ENCODE measurements around the gene CTNNA2.

Gene CTNNA2

DNA sequence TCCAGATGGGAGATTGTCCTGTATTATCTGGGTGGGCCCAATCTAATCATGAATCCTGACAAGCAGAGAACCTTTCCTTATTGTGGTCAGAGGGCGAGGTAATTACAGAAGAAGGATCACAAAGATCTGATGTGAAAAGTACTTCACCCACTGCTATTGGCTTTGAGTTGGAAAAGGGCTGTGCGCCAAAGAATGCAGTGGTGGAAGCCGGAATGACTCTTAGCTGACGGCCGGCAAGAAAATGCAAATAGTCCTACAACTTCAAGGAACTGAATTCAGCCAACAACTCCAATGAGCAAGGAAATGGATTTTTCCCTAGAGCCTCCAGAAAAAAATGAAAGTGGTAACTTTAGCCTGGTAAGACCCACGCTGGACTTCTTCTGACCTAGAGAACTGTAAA is 67.3 kb downstream of the CTNNA2 start:
- TF ChIP-seq GATA3 (IDR thresholded peaks at IDR 0.05; ENCODE audit: low read depth, low read length) (no peak), GATA2 (IDR thresholded peaks at IDR 0.05; ENCODE audit: low read depth, low read length) (no peak)

DNA sequence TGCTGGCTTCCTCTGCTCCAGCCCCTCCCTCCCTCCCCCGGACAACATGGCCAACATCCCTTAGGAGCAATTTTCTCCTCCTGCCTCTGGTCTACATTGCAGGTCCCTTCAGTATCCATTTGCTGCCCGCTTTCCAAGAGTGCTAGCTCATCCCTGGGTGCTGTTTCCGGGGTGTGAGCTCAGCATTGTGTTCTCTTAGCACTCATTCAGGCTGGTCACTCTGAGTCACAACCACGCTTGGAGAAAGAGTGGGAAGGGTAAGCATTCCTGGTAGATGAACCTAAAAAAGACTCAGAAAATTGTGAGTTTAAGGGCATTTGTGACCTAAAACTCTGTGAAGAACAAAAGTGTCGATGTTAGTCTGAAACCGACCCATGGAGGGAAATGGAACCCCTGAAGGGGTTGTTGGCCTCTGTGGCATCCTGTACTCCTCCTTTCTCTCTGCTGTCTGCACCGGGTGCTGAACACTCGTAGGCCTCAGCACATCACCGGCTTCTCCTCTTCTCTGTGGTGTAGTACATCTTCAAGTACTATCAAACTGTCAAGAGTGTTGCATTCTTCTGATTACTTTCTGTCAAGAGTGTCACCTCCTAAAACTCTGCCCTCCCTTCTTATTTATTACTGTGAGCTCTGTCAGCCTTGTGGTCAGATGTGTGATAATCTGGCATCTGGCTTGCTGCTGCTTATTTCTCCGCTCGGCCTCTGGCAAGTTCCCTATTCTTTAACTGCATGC is 73.0 kb downstream of the CTNNA2 start:
- no peak for TF ChIP-seq GATA2 (IDR thresholded peaks at IDR 0.05; ENCODE audit: low read depth, low read length)
- TF ChIP-seq GATA3 (IDR thresholded peaks at IDR 0.05; ENCODE audit: low read depth, low read length): no peak

DNA sequence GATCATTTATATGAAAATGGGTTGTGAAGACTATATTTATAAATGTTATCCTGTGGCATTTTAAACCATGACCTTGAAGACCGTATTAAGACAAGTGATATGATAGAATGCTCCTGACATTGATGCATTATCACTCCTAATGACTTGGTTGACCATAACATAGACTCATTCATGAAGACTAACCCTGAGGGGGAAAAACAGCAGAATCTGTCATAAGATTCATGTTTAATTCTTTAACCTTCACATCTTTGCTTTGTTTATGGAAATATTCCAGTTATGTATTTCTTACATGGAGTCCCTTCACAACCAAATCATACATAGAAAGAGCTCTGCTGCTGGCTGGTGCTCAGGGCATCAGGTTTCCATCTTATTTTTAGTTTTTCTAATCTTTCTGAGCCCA is 78.4 kb downstream of the CTNNA2 start:
- no peak for TF ChIP-seq GATA2 (IDR thresholded peaks at IDR 0.05; ENCODE audit: low read depth, low read length)
- TF ChIP-seq GATA3 (IDR thresholded peaks at IDR 0.05; ENCODE audit: low read depth, low read length): no peak

DNA sequence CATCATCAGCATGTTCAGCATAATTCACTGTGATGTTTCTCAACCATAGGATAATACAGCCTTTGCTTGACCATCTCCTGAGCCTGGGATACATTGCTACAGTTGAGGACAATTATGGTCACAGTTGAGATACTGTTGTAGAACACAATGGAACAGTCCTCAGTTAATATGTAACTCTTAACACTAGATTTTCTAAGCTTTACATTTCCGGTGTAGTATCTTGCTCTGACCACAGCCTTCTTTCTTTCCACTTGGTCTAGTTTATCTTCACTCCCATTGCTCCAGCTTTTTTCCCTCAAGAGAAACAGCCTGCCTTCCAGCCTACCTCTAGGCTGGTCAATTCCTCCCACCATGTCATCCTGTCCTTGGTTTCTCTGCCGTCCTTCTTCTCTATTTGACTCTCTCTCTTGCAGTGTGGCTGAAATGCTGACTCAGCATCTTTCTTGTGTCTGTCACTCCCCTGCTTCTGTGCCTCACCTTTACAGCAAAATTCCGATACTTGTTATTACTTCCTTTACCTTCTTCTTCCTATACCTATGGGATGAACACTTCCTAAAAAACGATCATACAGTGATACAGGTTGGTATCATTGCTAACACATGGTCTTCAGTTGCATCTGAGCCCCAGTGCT is 80.5 kb downstream of the CTNNA2 start:
- TF ChIP-seq GATA2 (IDR thresholded peaks at IDR 0.05; ENCODE audit: low read depth, low read length) (no peak), GATA3 (IDR thresholded peaks at IDR 0.05; ENCODE audit: low read depth, low read length) (no peak)

DNA sequence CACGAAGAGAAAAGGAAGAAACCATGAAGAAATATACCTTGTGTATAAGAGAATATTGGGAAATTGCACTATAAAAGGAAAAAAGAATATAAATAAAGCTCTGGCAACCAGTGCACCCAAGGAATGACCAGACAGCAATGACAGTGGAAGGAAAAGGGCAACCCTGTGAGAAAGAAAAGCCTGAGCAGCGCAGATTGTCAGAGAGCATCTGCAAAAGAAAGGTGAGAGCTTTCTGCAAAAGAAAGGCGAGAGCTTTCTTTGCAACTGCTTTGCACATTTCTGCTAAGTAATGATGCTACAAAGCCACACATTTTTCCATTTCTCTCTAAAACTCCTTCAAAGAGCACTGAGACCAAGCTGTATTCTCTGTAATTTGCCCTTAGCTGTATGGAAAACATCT is 83.6 kb downstream of the CTNNA2 start:
- TF ChIP-seq GATA3 (IDR thresholded peaks at IDR 0.05; ENCODE audit: low read depth, low read length) (no peak), GATA2 (IDR thresholded peaks at IDR 0.05; ENCODE audit: low read depth, low read length) (no peak)

DNA sequence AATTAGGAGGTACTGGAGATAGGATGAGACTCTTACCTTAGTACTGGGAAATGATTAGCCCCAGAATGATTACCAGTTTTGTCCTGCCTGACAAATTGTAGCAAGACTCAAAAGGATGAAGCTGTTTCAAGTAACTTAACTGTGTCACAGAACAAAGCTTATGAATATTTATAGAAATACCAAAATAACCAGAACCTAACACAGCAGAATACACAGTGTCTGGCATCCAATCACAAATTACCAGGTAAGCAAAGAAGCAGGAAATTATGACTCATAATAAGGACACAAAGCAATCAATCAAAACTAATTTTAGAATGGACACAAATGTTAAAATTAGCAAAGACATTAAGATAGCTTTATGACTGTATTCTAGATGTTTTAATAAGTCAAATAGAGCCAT is 91.9 kb downstream of the CTNNA2 start:
- TF ChIP-seq GATA3 (IDR thresholded peaks at IDR 0.05; ENCODE audit: low read depth, low read length): no peak
- no peak for TF ChIP-seq GATA2 (IDR thresholded peaks at IDR 0.05; ENCODE audit: low read depth, low read length)

DNA sequence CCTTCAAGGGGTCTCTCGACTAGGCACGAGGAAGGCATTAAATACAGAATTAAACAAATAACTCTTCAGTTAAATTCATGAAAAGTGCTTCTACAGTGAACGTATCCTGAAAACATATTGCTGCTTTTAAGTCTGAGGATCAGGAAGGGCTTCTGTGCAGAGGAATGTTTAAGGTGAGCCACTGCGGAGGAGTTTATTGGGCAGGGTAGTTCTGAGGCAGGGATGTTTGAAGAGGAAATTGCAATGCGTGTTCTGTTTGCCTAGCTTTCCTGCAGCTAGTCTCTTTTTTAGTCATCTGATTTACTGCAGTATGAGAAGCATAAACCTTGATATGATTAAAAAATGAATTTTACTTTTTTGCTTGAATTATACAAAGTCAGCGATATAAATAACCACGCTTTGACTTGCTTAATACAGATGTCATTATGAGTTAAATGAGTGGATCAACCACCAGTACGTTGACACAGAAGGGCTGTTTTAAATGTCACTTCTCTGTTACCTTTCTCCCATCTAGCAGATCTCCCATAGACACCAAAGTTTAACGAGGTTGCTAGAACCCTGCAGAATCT is 98.7 kb downstream of the CTNNA2 start:
- TF ChIP-seq GATA2 (IDR thresholded peaks at IDR 0.05; ENCODE audit: low read depth, low read length) (no peak), GATA3 (IDR thresholded peaks at IDR 0.05; ENCODE audit: low read depth, low read length) (no peak)

DNA sequence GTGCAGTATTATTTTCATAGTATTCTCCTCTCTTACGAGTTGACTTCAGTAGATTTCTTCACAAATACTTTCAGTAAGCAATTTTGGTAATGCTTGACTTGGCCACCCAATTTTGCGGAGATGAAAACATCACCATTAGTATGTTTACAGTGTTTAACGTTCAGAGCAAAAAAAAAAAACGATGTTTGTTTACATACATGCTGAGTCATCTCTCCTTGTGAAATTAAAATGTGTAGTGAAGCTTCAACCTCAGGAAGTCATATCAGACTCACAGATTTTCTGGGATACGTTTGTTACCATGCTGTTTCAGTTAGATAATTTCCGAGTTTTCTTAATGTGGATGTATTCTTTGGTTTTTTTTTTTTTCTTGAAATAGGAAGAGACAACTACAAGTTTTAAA is 100.1 kb downstream of the CTNNA2 start:
- TF ChIP-seq GATA3 (IDR thresholded peaks at IDR 0.05; ENCODE audit: low read depth, low read length): no peak
- no peak for TF ChIP-seq GATA2 (IDR thresholded peaks at IDR 0.05; ENCODE audit: low read depth, low read length)

DNA sequence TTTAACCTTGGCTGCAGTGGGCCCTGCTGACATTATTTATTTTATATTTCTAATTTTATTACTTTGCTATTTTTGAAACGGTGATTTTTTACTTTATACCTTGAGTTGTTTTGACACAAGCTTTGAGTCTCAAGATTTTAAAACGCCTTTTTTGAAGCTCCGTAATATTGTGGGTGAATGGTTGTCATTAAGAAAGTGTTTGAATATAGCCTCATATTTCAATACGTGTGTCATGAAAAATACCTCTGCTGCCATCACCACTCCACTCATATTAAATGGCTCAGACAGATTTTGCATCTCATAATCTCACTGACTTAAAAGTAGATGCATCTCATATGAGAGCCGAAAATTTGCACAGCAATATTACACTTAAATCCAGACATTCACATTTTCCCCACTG is 106.6 kb downstream of the CTNNA2 start:
- TF ChIP-seq GATA2 (IDR thresholded peaks at IDR 0.05; ENCODE audit: low read depth, low read length): no peak
- TF ChIP-seq GATA3 (IDR thresholded peaks at IDR 0.05; ENCODE audit: low read depth, low read length): no peak

DNA sequence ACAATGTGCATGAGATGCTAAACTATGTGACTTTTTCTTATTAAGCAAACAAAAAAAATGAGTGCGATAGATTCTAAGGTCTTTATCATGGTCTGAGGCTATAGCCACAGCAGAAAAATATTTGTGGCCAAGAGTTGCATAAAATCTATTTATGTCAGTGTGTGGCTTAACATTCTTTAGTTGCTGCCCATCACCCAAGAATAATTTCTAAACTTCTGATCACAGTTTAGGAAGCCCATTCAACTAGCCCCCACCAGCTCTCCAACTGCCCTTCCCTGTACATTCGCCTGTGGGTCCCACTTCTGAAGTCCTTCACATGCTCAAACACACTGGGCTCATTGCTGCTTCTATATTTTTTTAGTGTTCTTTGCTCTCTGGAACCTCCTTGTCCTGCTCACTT is 107.1 kb downstream of the CTNNA2 start:
- TF ChIP-seq GATA2 (IDR thresholded peaks at IDR 0.05; ENCODE audit: low read depth, low read length) (no peak), GATA3 (IDR thresholded peaks at IDR 0.05; ENCODE audit: low read depth, low read length) (no peak)

DNA sequence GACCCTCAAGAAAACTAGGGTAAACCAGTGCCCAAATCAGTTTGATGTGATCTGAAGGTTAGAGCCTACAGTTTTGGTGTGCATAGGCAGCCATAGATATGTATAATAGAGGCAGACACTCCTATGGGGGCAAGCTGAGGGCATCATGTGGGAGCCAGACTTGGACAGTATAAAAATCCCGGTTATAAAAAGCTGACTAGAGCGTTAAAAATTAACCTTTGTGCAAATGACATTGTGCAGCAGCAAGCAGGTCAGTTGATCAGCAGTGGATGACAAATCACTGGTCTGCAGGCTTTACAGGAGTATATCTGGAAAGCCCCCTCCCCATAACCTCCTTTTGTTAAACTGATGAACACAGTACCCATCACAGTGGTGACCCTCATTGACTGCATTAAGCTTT is 107.8 kb downstream of the CTNNA2 start:
- TF ChIP-seq GATA2 (IDR thresholded peaks at IDR 0.05; ENCODE audit: low read depth, low read length) (no peak), GATA3 (IDR thresholded peaks at IDR 0.05; ENCODE audit: low read depth, low read length) (no peak)

DNA sequence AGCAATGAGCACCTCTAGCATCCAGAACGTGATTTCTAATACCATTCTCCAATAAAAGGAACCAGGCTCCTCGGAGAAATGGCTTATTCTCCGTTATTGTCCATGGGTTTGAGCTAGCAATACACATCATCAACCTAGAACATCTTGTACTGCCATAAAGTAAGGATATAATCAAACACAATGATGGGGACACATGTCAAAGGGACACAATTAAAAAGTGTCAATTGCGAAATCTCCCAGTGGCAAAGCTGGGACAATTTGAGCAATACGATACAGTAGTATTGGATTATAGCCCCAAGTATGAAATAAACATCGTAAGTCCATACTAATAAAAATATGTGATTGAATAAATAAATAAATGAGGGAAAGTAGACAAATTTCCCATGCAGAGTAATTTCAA is 108.4 kb downstream of the CTNNA2 start:
- TF ChIP-seq GATA2 (IDR thresholded peaks at IDR 0.05; ENCODE audit: low read depth, low read length) (no peak), GATA3 (IDR thresholded peaks at IDR 0.05; ENCODE audit: low read depth, low read length) (no peak)

DNA sequence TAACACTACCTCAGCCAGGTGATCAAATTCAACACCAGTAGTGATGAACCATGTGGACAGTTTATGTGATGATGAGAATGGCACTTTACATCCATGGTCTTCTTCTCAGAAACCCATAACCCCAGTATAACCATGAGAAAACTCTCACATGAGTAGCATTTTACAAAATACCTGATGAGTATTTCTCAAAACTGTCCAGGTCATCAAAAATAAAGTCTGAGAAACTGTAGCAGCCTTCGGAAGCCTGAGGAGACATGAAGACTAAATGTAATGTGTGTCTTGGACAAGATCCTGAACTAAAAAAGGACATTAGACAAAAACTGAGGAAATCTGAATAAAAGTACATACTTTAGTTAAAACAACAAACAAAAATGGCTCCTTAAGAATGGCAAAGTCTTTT is 108.9 kb downstream of the CTNNA2 start:
- TF ChIP-seq GATA3 (IDR thresholded peaks at IDR 0.05; ENCODE audit: low read depth, low read length): no peak
- no peak for TF ChIP-seq GATA2 (IDR thresholded peaks at IDR 0.05; ENCODE audit: low read depth, low read length)

DNA sequence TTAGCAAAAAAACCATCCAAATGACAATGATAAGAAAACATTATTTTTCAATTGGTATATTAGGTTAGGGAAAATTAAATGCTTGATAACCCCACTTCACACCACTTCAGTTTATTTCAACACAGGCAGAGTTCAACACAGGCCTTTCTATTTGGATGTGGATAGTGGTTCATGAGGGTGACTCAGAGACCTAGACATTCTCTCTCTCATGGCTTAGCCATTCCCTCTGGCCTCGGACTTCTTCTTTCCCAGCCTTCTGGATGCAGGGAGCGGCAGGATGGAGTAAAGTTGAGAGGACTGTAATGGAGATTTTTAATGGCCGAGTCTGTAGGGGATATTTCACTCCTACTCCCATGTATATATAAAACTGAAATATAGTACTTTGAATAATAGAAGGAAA is 109.7 kb downstream of the CTNNA2 start:
- no peak for TF ChIP-seq GATA3 (IDR thresholded peaks at IDR 0.05; ENCODE audit: low read depth, low read length)
- no peak for TF ChIP-seq GATA2 (IDR thresholded peaks at IDR 0.05; ENCODE audit: low read depth, low read length)

DNA sequence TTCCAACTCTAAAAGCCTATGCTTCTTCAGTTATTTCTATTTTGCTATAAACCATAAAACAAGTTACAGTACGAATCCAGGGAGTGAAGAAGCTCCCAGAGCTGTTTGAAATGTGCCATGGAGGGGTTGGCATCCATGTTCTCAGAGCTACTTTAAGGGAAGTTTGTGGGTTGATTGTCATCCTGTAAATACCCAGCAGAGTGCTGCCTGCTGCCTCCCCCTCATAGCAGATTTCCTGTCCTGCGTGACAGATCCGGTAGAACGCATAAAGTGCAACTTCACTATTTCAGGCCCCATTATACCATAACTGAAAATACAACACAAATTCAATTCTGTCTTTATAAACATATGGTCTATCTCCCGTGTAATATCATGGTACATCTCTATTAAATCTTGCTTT is 114.4 kb downstream of the CTNNA2 start:
- TF ChIP-seq GATA2 (IDR thresholded peaks at IDR 0.05; ENCODE audit: low read depth, low read length) (no peak), GATA3 (IDR thresholded peaks at IDR 0.05; ENCODE audit: low read depth, low read length) (no peak)

Measured in SH-SY5Y (cell line).